Effector memory CD4-positive, alpha-beta T cell (primary cell): ENCODE results near the gene MAT1A.
"Not testable (repeated sequence)": the region's sequence is repeated elsewhere in the genome, so short reads cannot be mapped to it uniquely, and the experiment has no call there.

Source experiments
- DNase-seq, 3 donors: peaks; one replicate each; pipeline ENCODE4 v3.0.0-alpha.2; 2020
- H3K27ac ChIP-seq: 2 replicates; pipeline ENCODE4 v1.7.0; 2013; ENCODE audit warnings: mild to moderate bottlenecking, low read length, moderate library complexity; ENCODE audit not compliant: insufficient read depth, poor library complexity, severe bottlenecking
- H3K27me3 ChIP-seq: replicated peaks from 2 replicates; pipeline ENCODE4 v1.7.0; 2013; ENCODE audit warnings: mild to moderate bottlenecking, low read length; ENCODE audit not compliant: insufficient read depth, control insufficient read depth, poor library complexity, severe bottlenecking
- H3K36me3 ChIP-seq: 2 replicates; pipeline ENCODE4 v1.7.0; 2013; ENCODE audit warnings: mild to moderate bottlenecking, low read length, moderate library complexity; ENCODE audit not compliant: control insufficient read depth, insufficient read depth
- H3K4me1 ChIP-seq: 2 replicates; pipeline ENCODE4 v1.7.0; 2013; ENCODE audit warnings: low read length, mild to moderate bottlenecking; ENCODE audit not compliant: control insufficient read depth, insufficient read depth, poor library complexity, severe bottlenecking
- H3K4me3 ChIP-seq: 2 replicates; pipeline ENCODE4 v1.7.0; 2013; ENCODE audit warnings: low read length, low read depth, mild to moderate bottlenecking; ENCODE audit not compliant: insufficient read depth, poor library complexity, severe bottlenecking
- H3K9me3 ChIP-seq: 2 replicates; pipeline ENCODE4 v1.7.0; 2013; ENCODE audit warnings: mild to moderate bottlenecking, low read length, moderate library complexity; ENCODE audit not compliant: control insufficient read depth

MAT1A gene

DNA sequence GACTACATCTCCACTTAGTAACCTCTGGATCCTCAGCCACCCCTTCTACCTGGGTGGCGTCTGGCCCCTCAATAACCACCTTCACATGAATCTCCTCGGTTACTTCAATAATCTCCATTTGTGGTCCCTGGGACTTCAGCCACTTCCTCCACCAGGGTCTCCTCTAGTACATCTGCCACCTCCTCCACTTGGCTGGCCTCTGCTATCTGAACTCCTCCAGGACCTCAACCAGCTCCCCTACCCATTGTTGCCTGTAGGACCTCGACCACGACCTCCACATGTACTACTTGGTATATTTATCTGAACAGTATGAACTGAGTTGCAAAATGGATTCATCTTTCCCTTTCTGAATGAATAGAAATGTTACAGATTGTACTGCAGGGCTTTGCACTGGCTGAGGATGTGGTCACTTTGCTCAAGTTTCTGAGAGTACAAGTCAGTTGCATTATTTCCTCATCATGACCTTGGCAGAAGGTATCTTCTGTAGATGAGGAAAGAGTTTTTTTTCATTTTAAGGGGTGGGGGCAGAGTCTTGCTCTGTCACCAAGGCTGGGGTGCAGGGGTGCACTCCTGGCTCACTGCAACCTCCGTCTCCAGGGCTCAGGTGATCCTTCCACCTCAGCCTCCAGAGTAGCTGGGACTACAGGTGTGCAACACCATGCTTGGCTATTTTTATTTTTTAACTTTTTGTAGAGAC, 36.0 kb downstream of the MAT1A start:
- Histone ChIP-seq H3K27ac (no peak overlapping the region), H3K9me3 (no peaks in the 10 kb centered on the region), H3K4me1 (no peaks in the 10 kb centered on the region)

DNA sequence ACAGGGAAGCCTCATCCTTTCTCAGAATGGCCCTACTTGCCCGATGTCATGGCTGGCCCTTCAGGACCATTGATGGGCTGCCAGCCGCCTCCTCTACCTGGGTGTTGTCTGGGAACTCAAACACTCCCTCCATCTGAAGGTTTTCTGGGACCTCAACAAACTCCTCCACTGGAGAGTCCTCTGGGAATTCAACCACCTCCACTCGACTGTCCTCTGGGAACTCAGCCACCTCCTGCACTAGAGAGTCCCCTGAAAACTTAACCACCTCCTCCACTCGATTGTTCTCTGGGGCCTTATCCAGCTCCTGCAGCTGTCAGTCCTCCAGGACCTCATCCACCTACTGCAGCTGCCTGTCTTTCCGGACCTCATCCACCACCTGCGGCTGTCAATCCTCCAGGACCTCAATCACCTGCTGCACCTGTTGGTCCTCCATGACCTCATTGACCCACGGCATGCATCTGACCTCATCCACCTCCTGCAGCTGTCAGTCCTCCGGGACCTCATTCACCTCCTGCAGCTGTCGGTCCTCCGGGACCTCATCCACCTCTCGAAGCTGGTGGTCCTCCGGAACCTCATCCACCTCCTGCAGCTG, 37.1 kb downstream of the MAT1A start:
- DNase-seq, result no peak
- no peaks in the 10 kb centered on the region for H3K27me3 ChIP-seq
- no peaks in the 10 kb centered on the region for H3K9me3 ChIP-seq
- H3K4me1 ChIP-seq, result no peaks in the 10 kb centered on the region
- H3K4me3 ChIP-seq, result no peak overlapping the region
- H3K36me3 ChIP-seq, result no peaks in the 10 kb centered on the region
- H3K27ac ChIP-seq, result no peak overlapping the region

More for the DNA sequence above, 36.0 kb downstream of the MAT1A start:
- Histone ChIP-seq H3K4me3 (no peak overlapping the region), H3K27me3 (no peaks in the 10 kb centered on the region), H3K36me3 (no peaks in the 10 kb centered on the region)
- DNase-seq, result no peak

- not testable (repeated sequence) for H3K27ac ChIP-seq, H3K36me3 ChIP-seq, H3K9me3 ChIP-seq, H3K4me1 ChIP-seq, H3K4me3 ChIP-seq, DNase-seq, H3K27me3 ChIP-seq
Measured at GRCh38 chr10:80251703-80252280, 37.7 kb downstream of the MAT1A start.

DNA sequence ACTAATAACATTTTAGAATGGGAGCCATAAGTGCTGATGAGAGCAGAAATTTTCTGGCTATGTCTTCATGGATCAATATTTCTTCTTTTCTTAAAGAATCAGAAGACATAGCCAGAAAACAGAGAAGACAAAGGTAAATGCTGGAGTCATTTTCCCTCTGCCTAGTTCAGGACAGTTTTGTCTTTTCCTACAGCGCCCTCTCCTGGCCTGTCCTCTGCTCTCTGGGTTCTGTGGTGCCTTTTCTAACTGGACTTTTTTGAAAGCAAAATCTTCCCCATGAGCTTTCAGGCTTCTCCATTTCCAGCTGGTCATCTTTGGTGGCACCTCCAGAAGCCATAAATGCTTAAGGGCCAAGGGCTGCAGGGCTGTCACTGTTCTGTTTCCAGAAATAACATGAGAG, 39.1 kb downstream of the MAT1A start:
- not testable (repeated sequence) for H3K27me3 ChIP-seq, H3K9me3 ChIP-seq, H3K36me3 ChIP-seq, H3K4me1 ChIP-seq, DNase-seq, H3K27ac ChIP-seq, H3K4me3 ChIP-seq

- not testable (repeated sequence) for H3K9me3 ChIP-seq, H3K36me3 ChIP-seq, H3K4me1 ChIP-seq, H3K27ac ChIP-seq, DNase-seq, H3K4me3 ChIP-seq, H3K27me3 ChIP-seq
Measured at GRCh38 chr10:80249906-80250305, 39.6 kb downstream of the MAT1A start.

- H3K4me3 ChIP-seq, DNase-seq, H3K27me3 ChIP-seq, H3K4me1 ChIP-seq, H3K27ac ChIP-seq, H3K9me3 ChIP-seq, H3K36me3 ChIP-seq: not testable (repeated sequence)
Measured at GRCh38 chr10:80247611-80248010, 41.8 kb downstream of the MAT1A start.

GRCh38 chr10:80244371-80244770, 45.1 kb downstream of the MAT1A start:
- H3K36me3 ChIP-seq, H3K27ac ChIP-seq, DNase-seq, H3K4me3 ChIP-seq, H3K9me3 ChIP-seq, H3K27me3 ChIP-seq, H3K4me1 ChIP-seq: not testable (repeated sequence)

DNA sequence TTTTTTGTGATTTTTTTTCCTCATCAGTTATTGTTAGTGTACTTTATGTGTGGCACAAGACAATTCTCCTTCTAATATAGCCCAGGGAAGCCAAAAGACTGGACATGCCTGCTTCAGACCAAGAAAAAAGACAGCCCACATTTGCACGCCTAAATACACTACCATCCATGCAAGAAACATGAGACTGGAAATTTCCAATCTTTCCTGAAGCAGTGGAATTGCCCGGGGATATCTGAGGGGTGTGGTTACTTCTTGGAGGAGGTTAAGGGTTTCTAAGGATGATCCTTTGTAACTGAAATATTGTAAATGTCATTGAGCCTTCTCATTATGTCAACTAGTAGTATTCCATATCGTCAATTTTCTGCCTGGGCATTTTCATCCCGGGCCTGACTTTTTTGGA, 47.1 kb downstream of the MAT1A start:
- not testable (repeated sequence) for H3K27ac ChIP-seq, H3K27me3 ChIP-seq, H3K4me1 ChIP-seq, DNase-seq, H3K4me3 ChIP-seq, H3K9me3 ChIP-seq, H3K36me3 ChIP-seq

- not testable (repeated sequence) for H3K9me3 ChIP-seq, H3K4me1 ChIP-seq, DNase-seq, H3K27ac ChIP-seq, H3K36me3 ChIP-seq, H3K4me3 ChIP-seq, H3K27me3 ChIP-seq
Measured at GRCh38 chr10:80236457-80236856, 53.0 kb downstream of the MAT1A start.

- H3K9me3 ChIP-seq, H3K4me1 ChIP-seq, H3K27me3 ChIP-seq, H3K36me3 ChIP-seq, DNase-seq, H3K4me3 ChIP-seq, H3K27ac ChIP-seq: not testable (repeated sequence)
Measured at GRCh38 chr10:80234331-80235235, 54.9 kb downstream of the MAT1A start.
